HepG2 (cell line): ENCODE data around the gene MAIP1. TPM values are rescaled to one million over a fixed set of nuclear protein-coding genes. Genes with fewer than 3 reads are reported as not detected.

Source experiments
- BORCS8-MEF2B ChIP-seq: sonication (generic); formaldehyde crosslinking; IDR thresholded peaks from 2 replicates; pipeline ENCODE4 v1.8.0; 2022; ENCODE audit warnings: mild to moderate bottlenecking, missing genetic modification reagents
- CCAR2 ChIP-seq: fragments of 200-400 bp; formaldehyde crosslinking; optimal IDR thresholded peaks from 2 replicates; pipeline ENCODE3; 2018; ENCODE audit warnings: low read depth, mild to moderate bottlenecking, low read length, moderate library complexity
- HNF1A ChIP-seq, 2 experiments: sonication (generic) in 1 of 2; formaldehyde crosslinking in 1 of 2; IDR thresholded peaks; 2 replicates each; pipeline versions ENCODE4 v1.4.0 to v1.6.1; 2016 to 2020; ENCODE audit warnings: borderline replicate concordance in 1 of 2, low read depth in 1 of 2, mild to moderate bottlenecking in 1 of 2, missing genetic modification reagents in 1 of 2
- HNF1B ChIP-seq: sonication (generic); formaldehyde crosslinking; IDR thresholded peaks from 2 replicates; pipeline ENCODE4 v1.5.1; 2020; ENCODE audit warnings: mild to moderate bottlenecking, moderate library complexity, missing genetic modification reagents
- NFE2L2 ChIP-seq: fragments of 150-350 bp; IDR thresholded peaks from 2 replicates; pipeline ENCODE4 v1.6.1; 2014; ENCODE audit warnings: low read length
- NFYC ChIP-seq: IDR thresholded peaks from 2 replicates; pipeline ENCODE4 v1.6.1; 2016; ENCODE audit warnings: missing genetic modification reagents, missing compliant biosample characterization
- SNAPC2 ChIP-seq: sonication (generic); formaldehyde crosslinking; IDR thresholded peaks from 2 replicates; pipeline ENCODE4 v1.8.1; 2022; ENCODE audit warnings: mild to moderate bottlenecking, missing genetic modification reagents
- TBX3 ChIP-seq: fragments of 450-650 bp; IDR thresholded peaks from 2 replicates; pipeline ENCODE4 v1.6.1; 2017; ENCODE audit warnings: antibody characterized with exemption, mild to moderate bottlenecking, inconsistent platforms, borderline replicate concordance
- TEF ChIP-seq: sonication (generic); formaldehyde crosslinking; IDR thresholded peaks from 2 replicates; pipeline ENCODE4 v1.5.0; 2020; ENCODE audit warnings: missing genetic modification reagents
- WIZ ChIP-seq: sonication (generic); formaldehyde crosslinking; IDR thresholded peaks from 2 replicates; pipeline ENCODE4 v1.5.1; 2020; ENCODE audit warnings: mild to moderate bottlenecking, missing genetic modification reagents
- XBP1 ChIP-seq: sonication (generic); formaldehyde crosslinking; IDR thresholded peaks from 2 replicates; pipeline ENCODE4 v1.5.0; 2020; ENCODE audit warnings: missing genetic modification reagents
- ZBTB7A ChIP-seq: sonication (generic); formaldehyde crosslinking; IDR thresholded peaks from 2 replicates; pipeline ENCODE4 v1.8.0; 2022; ENCODE audit warnings: mild to moderate bottlenecking, missing genetic modification reagents
- ZFP1 ChIP-seq: IDR thresholded peaks from 2 replicates; pipeline ENCODE4 v1.6.1; 2016
- ZIK1 ChIP-seq: sonication (generic); formaldehyde crosslinking; IDR thresholded peaks from 2 replicates; pipeline ENCODE4 v1.5.0; 2020; ENCODE audit warnings: mild to moderate bottlenecking, low read depth, missing genetic modification reagents, borderline replicate concordance
- ZNF234 ChIP-seq: sonication (generic); formaldehyde crosslinking; conservative IDR thresholded peaks from 2 replicates; pipeline ENCODE4 v1.5.1; 2020; ENCODE audit warnings: mild to moderate bottlenecking, missing genetic modification reagents
- ZNF572 ChIP-seq: sonication (generic); formaldehyde crosslinking; IDR thresholded peaks from 2 replicates; pipeline ENCODE4 v1.5.1; 2020; ENCODE audit warnings: mild to moderate bottlenecking, missing genetic modification reagents
- ZSCAN12 ChIP-seq: sonication (generic); formaldehyde crosslinking; IDR thresholded peaks from 2 replicates; pipeline ENCODE4 v1.9.0; 2021; ENCODE audit warnings: mild to moderate bottlenecking, missing genetic modification reagents
- polyA plus RNA-seq, 8 experiments: library from polyadenylated mRNA; depleted of rRNA in 3 of 8; stranded (reverse) in 7 of 8; unstranded in 1 of 8; fragments of >200 nt; fragmentation: Illumina TruSeq in 4 of 8; extraction: Trizol in 4 of 8; gene quantifications; 2 replicates each; pipeline versions ENCODE4 v1.2.1 to v1.2.3, GENCODE V29; 2011 to 2016; ENCODE audit warnings: low read depth in 4 of 8, missing spikeins in 1 of 8, mixed read lengths in 1 of 8; ENCODE audit not compliant: insufficient read depth in 1 of 8
- total RNA-seq, 5 experiments: library from RNA; depleted of rRNA; stranded (reverse); fragments of >200 nt; fragmentation: Illumina TruSeq; extraction: Trizol; gene quantifications; 2 replicates each; pipeline ENCODE4 v1.2.3, GENCODE V29; 2016; ENCODE audit warnings: low read depth in 1 of 5
- TF ChIP-seq, protein P1 (sequence below): sonication (generic); formaldehyde crosslinking; IDR thresholded peaks from 2 replicates; pipeline ENCODE4 v1.4.0; 2020; ENCODE audit warnings: missing genetic modification reagents
- TF ChIP-seq, protein P2 (sequence below): sonication (generic); formaldehyde crosslinking; IDR thresholded peaks from 2 replicates; pipeline ENCODE4 v1.9.0; 2022; ENCODE audit warnings: low read depth, missing genetic modification reagents
- TF ChIP-seq, protein P3 (sequence below): sonication (generic); formaldehyde crosslinking; IDR thresholded peaks from 2 replicates; pipeline ENCODE4 v1.5.0; 2020; ENCODE audit warnings: missing genetic modification reagents

Gene MAIP1
- total and polyA plus RNA-seq, 2 of the 13 experiments (the other 11 are each of a cell fraction or from before 2014, with no cell fraction given) = 22.3 to 72.9 TPM

GRCh38 chr2:199955007-199955338 lies 409 bp upstream of the MAIP1 start (continued):
- TF ChIP-seq CCAR2 = peak; percentile 16
- TF ChIP-seq, protein P1, sequence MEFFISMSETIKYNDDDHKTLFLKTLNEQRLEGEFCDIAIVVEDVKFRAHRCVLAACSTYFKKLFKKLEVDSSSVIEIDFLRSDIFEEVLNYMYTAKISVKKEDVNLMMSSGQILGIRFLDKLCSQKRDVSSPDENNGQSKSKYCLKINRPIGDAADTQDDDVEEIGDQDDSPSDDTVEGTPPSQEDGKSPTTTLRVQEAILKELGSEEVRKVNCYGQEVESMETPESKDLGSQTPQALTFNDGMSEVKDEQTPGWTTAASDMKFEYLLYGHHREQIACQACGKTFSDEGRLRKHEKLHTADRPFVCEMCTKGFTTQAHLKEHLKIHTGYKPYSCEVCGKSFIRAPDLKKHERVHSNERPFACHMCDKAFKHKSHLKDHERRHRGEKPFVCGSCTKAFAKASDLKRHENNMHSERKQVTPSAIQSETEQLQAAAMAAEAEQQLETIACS (CRISPR knock-in tag) = peak; percentile 45
- TF ChIP-seq SNAPC2 (CRISPR knock-in tag) = 0 out of 2 replicates have a peak, but pooled peaks have one; percentile 73
- TF ChIP-seq NFE2L2 = no peak
- TF ChIP-seq, protein P2, sequence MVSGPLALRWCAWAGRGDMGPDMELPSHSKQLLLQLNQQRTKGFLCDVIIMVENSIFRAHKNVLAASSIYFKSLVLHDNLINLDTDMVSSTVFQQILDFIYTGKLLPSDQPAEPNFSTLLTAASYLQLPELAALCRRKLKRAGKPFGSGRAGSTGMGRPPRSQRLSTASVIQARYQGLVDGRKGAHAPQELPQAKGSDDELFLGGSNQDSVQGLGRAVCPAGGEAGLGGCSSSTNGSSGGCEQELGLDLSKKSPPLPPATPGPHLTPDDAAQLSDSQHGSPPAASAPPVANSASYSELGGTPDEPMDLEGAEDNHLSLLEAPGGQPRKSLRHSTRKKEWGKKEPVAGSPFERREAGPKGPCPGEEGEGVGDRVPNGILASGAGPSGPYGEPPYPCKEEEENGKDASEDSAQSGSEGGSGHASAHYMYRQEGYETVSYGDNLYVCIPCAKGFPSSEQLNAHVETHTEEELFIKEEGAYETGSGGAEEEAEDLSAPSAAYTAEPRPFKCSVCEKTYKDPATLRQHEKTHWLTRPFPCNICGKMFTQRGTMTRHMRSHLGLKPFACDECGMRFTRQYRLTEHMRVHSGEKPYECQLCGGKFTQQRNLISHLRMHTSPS = no peak
- peak; percentile 78; the same call in 1 of the 2 replicates for TF ChIP-seq ZNF572 (CRISPR knock-in tag)
- TF ChIP-seq ZIK1 (CRISPR knock-in tag) = peak; percentile 1; the same call in 1 of the 2 replicates
- TF ChIP-seq ZNF234 (CRISPR knock-in tag) = peak; percentile 26; the same call in 1 of the 2 replicates
- TF ChIP-seq ZFP1 (CRISPR knock-in tag) = no peak
- 0 out of 2 replicates have a peak, but pooled peaks have one; percentile 15 for TF ChIP-seq TEF (CRISPR knock-in tag)
- 0 out of 2 replicates have a peak, but pooled peaks have one; percentile 27 for TF ChIP-seq HNF1A (IDR thresholded peaks at IDR 0.05; ENCODE audit: low read depth)
- no peak for TF ChIP-seq HNF1A (CRISPR knock-in tag; IDR thresholded peaks at IDR 0.05; ENCODE audit: borderline replicate concordance)
- TF ChIP-seq BORCS8-MEF2B (CRISPR knock-in tag) = no peak
- no peak for TF ChIP-seq ZBTB7A (CRISPR knock-in tag)
- no peak for TF ChIP-seq HNF1B (CRISPR knock-in tag)
- TF ChIP-seq WIZ = no peak
- no peak for TF ChIP-seq TBX3
- no peak for TF ChIP-seq NFYC (CRISPR knock-in tag)
- TF ChIP-seq ZSCAN12 (CRISPR knock-in tag) = peak; percentile 91
- TF ChIP-seq XBP1 (CRISPR knock-in tag) = peak; percentile 15; the same call in 1 of the 2 replicates
- TF ChIP-seq, protein P3, sequence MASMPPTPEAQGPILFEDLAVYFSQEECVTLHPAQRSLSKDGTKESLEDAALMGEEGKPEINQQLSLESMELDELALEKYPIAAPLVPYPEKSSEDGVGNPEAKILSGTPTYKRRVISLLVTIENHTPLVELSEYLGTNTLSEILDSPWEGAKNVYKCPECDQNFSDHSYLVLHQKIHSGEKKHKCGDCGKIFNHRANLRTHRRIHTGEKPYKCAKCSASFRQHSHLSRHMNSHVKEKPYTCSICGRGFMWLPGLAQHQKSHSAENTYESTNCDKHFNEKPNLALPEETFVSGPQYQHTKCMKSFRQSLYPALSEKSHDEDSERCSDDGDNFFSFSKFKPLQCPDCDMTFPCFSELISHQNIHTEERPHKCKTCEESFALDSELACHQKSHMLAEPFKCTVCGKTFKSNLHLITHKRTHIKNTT (CRISPR knock-in tag) = peak; percentile 69; the same call in 1 of the 2 replicates
